ENCODE data around the gene GPR12.

Gene GPR12

GRCh38 chr13:26706381-26706780, 54.2 kb downstream of the GPR12 start:
- no peak for DNase-seq (ENCODE audit: low read depth in 2 of 2, low spot score in 1 of 2)

DNA sequence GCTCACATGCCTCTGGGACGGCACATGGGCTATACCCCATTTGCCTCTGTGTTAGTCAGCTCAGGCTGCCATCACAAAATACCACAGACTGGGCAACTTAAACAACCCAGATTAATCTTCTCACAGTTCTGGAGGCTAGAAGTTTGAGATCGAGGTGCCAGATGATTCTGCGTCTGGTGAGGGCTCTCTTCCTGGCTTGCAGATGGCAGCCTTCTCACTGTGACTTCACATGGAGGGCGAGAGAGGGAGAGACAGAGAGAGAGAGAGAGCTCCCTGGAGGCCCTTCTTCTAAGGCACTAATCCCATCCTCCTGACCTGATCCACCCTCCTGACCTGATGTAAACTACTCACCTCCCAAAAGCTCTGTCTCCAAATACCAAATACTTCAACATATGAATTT, 55.0 kb downstream of the GPR12 start:
- DNase-seq (ENCODE audit: low read depth in 2 of 2, low spot score in 1 of 2): no peak

All from stimulated activated CD8-positive, alpha-beta memory T cell treated with anti-CD3 and anti-CD28 coated beads, Interleukin-4, amount 100 ng/mL, for 1 hour (primary cell).